ENCODE results near the gene CRYBA1. TPM values are rescaled to one million over a fixed set of nuclear protein-coding genes. Genes with fewer than 3 reads are reported as not detected.

Gene CRYBA1
- total and polyA plus RNA-seq, 2 of the 8 experiments (the other 6 are each of a cell fraction or from before 2014, with no cell fraction given) = not detected

DNA sequence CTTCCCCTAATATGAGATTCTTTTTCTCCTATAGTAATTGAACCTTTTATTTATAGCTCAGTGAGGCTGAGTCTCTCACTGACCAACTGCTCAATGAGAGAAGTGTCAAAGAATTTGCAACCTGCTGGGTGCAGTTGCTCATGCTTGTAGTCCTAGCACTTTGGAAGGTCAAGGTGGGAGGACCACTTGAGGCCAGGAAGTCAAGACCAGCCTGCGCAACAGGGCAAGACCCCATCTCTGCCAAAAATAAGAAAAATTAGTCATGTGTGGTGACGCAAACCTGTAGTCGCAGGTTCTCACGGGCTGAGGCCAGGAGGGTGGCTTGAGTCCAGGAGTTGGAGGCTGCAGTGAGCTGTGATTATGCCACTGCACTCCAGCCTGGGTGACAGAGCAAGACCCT, 30.9 kb upstream of the CRYBA1 start (continued):
- no peak for TF ChIP-seq CTBP2 (IDR thresholded peaks at IDR 0.05; ENCODE audit: borderline replicate concordance, insufficient read depth, insufficient read length, low read length)
- no peak for TF ChIP-seq RNF2 (IDR thresholded peaks at IDR 0.05; ENCODE audit: borderline replicate concordance, low read depth, low read length, missing control alignments, poor library complexity, severe bottlenecking)
- TF ChIP-seq BACH1 (IDR thresholded peaks at IDR 0.05; ENCODE audit: low read length) = no peak
- TF ChIP-seq NANOG (IDR thresholded peaks at IDR 0.05; ENCODE audit: insufficient read depth, low read depth, low read length, poor library complexity, severe bottlenecking) = no peak
- TF ChIP-seq PHF8 (conservative IDR thresholded peaks at IDR 0.05; ENCODE audit: low read depth, low read length) = no peak
- TF ChIP-seq TAF7 (optimal IDR thresholded peaks at IDR 0.05; ENCODE audit: borderline replicate concordance, low read depth, low read length) = no peak
